Epidermal melanocyte (primary cell): Measurements from ENCODE around the gene ITGA5.

Experiments used
- DNase-seq: peaks from one replicate; pipeline ENCODE4 v3.0.0; 2011; ENCODE audit warnings: low spot score; ENCODE audit not compliant: insufficient read length

The ITGA5 gene

DNA sequence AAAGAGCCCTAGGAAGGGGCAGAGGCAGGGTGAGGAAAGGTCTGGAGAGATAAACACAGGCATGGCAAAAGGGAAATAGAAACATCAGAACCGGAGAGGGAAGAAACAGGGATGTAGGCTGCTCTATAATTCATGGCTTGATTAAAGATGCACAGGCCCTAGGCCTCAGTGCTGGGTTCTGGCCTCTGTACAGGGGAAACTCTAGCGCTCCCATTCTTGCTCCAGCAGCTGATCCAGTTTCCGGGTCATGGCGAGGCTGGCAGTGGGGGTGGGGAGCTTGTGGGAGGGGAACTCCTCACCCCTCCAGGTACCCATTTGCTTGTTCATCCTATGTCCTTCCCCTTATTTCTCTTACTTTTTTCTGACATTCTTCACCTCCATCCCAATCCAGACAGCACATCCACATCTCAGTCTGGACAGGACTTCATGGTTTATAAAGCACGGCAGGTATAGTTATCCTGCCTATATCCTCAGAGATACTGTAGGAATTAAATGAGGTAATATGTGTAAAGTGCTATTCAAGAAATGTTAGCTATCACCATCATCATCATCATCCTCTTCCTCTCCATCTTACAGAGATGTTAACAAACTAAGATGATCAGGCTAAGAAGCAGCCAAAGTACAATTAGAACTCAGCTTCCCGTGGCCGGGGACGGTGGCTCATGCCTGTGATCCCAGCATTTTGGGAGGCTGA, 46.8 kb downstream of the ITGA5 start:
- no peak for DNase-seq

- DNase-seq: no peak
These were observed 47.5 kb downstream of the ITGA5 start for GRCh38 chr12:54371328-54372112.

DNA sequence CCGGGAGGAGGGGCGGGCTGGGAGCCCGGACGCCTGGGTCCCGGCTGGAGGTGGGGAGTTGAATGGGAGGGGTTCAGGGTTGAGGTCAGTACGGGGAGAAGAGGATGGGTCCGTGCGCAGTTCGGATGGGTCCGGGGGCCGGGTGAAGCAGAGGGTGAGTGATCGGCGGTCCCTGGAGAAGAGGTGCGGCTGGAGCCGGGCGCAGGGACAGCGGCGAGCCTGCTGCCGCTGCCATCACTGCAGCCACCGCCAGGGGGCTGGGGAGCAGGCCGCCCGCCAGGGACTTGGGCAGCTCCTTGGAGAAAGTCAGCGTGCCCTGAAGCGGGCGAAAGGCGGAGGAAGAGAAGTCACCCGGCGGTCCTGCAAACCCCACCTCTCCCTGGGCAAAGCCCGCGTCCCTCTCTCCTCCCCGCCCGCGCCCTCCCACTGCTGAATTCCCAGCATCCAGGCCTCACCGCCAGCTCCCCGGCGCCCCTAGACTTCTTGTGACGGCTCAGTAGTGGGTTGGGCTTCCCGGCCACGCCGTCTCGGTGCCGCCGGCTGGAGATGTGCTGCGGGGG, 48.8 kb downstream of the ITGA5 start:
- peak; percentile 86 for DNase-seq

- DNase-seq: no peak
These were observed 49.4 kb downstream of the ITGA5 start for GRCh38 chr12:54369597-54370131.

- DNase-seq: peak; percentile 77
These were observed 50.1 kb downstream of the ITGA5 start for GRCh38 chr12:54368709-54369596.

DNA sequence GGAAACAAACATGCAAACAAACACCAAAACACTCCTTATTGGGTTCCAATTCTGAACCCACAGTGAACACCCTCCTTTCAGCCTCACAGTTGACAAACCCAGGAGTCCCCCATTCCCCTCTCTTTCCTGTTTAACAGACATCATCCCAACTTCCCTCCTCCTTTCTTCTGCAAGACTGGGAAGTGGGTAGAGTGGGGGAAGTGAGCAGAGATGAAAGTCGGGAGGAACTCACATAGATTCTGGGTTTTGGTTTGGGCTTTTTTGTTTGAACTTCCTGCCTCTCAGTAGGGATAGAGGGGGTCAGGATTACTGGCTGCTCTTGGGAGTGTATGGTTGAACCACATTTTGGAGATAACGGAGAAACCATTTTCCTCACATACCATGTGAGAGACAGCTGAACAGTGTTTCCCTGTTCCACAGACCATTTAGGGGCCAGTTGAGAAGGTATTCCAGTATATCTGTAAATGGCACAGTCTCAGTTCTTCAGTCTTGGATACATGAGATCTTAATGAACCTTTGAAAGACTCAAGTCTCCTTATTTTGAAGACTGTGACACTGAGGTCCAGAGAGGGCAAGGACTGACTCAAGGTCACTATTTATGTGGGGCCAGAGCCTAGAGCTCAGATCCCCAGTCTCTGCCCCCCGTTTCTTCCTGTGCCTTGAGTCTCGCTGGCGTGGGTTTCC, 50.9 kb downstream of the ITGA5 start:
- no peak for DNase-seq

DNA sequence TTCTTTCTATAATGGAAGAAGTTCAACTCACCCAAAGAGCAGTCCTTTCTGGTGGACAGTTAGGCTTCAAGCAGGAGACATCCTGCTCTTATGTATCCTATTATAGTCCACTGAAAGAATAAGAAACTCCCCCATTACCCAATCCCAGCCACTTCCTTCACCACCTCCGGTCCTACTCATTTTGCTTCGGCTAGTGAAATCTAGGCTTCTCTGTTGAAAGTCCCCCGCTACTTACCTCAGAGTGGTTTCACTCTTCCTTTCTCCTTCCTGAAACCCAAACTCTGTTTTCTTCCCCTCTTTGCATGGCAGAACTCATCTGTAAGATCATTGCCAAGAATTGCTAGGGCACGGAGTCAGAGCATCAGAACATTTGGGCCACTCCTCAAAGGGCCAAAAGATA, 54.7 kb downstream of the ITGA5 start, which contains the start of gene GPR84:
Gene GPR84, minus strand, starts transcription at position 74 of the 400 bp plus-strand sequence. CDS start 635 bp downstream, outside the sequence.
- DNase-seq: no peak

- no peak for DNase-seq
These were observed 55.4 kb downstream of the ITGA5 start for GRCh38 chr12:54363618-54364017.

GRCh38 chr12:54363047-54363446, 56.0 kb downstream of the ITGA5 start:
- no peak for DNase-seq

GRCh38 chr12:54360717-54361456, 58.2 kb downstream of the ITGA5 start:
- DNase-seq: no peak

DNA sequence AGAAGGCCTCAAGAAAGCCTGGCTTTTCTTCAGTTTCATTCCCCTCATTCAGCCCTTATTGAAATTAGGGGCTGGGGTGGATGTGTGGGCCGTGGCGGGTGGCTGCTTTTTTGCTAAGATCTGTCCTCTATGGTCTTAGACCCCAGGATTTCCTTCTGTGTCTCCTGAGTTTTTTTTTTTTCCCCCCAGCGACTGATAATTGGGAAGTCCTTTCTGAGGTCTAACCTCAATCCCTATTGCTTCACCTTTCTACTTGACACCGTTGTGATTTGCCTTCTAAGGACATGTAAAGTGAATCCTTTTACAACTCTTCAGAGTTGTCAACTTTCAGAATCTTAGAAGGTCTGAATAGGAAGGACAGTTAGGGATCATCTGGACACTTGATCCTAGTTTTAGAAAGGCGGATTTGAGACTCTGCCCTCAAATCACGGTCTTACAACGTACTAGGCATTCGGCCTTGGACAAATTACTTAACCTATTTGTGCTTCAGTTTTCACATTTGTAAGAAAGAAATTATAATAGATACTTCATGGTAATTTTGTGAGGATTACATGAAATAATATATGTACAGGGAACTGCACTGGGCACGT, 59.2 kb downstream of the ITGA5 start:
- no peak for DNase-seq

DNA sequence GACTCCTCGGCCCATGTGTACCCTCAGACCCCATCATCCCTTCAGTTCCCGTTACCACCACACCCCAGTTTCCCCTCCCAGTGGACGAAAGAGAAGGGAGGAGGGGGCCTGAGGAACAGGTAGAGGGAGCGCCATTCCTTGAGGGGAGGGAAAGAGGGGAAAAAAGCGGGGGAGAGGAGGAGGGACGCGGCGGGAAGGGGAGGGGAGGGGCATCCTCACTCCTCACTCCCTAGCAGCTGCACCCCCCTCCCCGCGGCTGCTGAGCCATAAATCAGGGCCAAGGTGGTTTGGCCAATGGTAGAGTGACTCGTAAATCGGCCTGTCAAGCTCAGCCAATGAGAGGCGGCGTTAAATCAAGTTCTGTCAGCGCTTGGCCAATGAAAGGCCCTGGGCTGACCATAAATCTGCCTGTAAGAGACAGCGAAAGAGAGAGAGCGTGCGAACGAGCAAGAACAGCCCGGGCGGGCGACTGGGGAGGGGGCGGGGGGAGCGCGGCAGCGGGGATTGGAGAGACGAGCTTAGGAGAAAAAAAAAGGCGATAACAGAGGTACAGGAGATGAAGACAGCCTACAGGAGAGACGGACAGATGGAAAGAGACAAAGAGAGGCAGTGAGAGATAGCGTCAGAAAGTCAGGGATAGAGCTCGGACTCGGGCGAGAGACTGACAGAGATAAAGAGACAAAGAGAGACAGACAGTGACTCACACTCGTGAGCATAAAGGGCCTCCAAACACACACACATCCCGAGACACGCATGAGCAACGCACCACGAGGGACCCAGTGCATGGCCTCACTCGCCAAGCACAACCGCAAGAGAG, 59.9 kb downstream of the ITGA5 start:
- peak; percentile 96 for DNase-seq

GRCh38 chr12:54358191-54358944, 60.7 kb downstream of the ITGA5 start:
- no peak for DNase-seq

DNA sequence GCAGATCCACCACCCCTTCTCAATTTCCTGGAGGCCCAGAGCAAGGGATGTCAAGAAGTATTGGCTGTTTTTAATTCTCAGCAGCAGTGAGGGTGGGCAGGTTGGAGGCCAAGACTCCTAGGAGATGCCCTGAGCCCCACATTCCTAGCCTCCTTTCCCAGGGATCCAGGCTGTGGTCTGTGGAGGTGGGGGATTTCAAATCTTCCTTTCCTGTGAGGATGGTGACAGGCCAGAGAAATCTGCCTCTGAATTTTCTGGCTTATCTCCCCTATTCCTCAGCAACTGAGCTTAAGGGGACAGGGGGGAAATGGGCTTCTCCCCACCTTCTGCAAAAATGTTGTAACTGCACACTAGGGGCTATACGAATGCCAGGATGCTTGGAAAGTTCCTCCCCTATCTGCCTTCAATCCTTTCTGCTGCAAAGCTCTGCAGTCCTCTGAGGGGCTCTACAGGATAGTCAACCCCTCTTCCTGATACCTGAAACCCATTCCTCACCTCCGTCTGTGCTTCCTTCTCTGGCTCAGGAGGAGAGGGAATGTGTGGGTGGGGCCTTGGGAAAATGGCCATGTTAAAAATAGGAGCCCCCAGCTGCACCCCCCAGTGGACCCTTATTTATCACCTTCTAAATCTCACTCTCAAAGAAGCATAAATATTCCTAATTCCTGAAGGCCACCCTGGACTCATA, 61.4 kb downstream of the ITGA5 start:
- DNase-seq: no peak

DNA sequence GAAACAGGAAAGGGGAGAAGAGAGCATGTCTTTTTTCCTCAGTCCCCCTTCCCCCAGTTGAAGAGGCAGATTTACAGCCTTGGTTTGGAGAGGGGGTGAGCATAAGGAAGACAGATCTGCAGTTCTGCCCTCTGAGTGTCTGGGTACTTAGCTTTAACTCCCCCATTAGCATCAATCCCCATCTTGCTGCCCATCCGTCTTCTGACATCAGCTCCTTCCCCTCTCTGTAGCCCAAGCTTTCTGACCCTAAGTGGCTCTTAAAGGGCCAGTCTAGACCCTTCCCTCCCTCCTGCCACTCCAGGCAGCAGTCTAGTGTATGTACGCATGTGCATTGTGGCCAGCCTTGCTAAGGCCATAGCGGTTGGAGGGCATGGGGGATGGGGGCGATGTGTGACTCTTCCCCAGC, 62.1 kb downstream of the ITGA5 start:
- no peak for DNase-seq

DNA sequence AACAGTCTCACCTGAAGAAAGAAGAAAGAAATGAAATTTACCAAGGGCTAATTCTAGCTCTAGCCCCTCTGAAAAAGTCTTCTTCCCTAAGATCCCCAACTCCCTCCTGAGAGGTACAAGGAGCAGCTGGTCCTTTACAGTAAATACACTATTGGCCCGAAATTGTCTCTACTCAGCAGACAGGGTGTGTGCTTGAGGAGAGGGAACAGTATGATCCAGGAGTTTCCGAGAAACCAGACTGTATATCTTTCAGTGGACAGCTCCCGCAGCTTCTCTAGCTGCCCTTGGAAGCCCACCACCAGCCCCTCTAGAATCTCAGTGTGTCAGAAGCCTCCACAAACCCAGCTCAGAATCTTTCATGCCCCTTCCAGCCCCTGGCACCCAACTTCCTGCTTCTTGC, 62.8 kb downstream of the ITGA5 start:
- DNase-seq: no peak

DNA sequence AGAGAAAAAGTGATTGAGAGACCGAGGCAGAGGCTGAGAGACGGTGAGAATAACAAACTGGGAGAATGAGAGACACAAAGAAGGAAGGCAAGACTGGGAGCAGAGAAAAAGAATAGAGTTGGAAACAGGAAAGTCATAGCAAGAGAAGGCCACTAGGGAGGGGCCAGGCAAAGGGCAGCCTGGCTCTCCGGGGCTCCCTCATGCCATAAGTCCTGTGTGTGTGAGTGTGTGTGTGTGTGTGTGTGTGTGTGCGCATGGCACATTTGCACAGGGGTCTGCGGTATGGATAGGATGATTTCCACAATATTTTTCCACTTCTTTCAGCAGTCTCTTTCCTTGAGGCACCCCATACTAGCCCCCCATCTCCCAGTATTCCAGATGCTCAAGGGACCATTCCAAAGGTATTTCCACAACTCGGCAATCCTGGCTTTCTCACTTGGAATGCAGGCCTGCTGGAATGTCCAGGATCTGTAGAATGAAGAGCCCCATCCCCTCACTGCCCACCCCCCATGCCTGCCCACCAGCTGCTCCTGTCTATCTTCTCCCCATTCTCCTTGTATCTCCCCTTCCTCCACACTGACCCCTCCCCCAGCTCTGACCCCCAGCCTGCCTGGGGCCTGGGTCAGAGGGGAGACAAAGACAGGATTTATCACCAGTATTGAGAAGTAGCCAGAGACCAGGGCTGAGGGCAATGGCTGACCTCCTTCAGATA, 63.8 kb downstream of the ITGA5 start:
- DNase-seq: no peak
